MV-4-11 (cell line): ENCODE measurements around the gene PIKFYVE.
A peak's percentile ranks its signal among the peaks of the same experiment; 100 is the strongest.
"Not testable (repeated sequence)": the region's sequence is repeated elsewhere in the genome, so short reads cannot be mapped to it uniquely, and the experiment has no call there.

Source experiments
- DNase-seq: peaks from one replicate; lab custom pipeline; 2025; lab: John Stamatoyannopoulos, UW

The PIKFYVE gene

DNA sequence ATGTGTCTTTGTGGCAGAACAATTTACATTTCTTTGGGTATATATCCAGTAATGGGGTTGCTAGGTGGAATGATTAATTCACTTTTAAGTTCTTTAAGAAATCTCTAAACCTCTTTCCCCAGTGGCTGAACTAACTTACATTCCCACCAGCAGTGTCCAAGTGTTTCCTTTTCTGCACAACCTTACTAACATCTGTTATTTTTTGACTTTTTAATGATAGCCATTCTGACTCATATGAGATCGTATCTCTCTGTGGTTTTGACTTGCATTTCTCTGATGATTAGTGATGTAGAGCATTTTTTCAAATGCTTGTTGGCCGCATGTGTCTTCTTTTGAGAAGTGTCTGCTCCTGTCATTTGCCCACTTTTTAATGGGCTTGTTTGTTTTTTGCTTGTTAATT is 97.4 kb downstream of the PIKFYVE start:
- peak; percentile 11 for DNase-seq

DNA sequence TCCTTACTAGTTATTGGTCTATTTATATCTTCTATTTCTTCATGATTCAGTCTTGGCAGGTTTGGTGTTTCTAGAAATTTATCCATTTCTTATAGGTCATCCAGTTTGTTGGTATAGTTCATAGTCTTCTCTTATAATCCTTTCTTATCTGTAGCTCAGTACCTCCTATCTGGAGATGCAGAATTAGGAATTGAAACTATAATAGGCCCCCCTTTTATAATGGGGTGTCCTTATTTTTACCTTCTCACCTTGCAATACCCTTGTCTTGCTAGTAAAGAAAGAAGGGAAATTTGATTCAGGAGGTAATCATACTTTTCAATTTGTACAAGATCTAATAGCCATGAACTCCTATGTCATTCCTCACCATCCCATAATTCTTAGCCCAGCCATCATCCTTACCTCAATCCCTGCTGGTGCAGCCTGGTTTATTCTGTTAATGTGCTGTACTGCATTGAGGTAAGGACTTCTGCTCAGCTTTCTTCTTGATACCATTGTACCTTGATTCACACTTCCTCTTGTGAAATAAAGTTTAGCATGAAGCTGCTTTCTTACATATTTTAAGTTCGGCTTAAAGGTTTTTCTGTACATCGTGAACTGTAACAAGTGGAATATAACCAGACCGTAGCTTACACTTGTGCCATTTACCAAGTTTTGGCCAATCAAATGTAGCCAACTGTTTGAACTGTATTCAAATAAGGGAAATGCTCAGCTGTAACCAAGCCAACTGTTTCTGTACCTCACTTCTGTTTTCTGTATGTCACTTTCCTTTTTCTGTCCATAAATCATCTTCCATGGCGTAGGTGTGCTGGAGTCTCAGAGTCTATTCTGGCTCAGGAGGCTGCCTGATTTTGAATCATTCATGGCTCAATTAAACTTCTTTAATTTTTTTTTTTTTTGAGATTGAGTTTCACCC is 100.4 kb downstream of the PIKFYVE start:
- DNase-seq = peak; percentile 77

DNA sequence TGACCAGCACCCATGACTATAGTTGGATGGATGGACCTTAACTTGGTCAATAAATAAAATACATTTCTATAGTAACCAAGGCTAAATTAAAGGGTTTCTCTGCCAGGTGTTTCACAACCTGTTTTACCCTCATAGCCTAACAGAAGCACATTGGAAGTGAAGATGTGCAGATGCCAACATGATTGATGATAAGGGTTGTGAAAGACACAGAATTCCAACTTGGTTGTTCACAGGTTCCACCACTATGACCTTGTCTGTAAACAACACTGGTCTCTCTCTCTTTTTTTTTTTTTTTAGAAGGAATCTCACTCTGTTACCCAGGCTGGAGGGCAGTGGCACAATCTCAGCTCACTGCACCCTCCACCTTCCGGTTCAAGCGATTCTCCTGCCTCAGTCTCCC is 103.0 kb downstream of the PIKFYVE start:
- no peak for DNase-seq

DNA sequence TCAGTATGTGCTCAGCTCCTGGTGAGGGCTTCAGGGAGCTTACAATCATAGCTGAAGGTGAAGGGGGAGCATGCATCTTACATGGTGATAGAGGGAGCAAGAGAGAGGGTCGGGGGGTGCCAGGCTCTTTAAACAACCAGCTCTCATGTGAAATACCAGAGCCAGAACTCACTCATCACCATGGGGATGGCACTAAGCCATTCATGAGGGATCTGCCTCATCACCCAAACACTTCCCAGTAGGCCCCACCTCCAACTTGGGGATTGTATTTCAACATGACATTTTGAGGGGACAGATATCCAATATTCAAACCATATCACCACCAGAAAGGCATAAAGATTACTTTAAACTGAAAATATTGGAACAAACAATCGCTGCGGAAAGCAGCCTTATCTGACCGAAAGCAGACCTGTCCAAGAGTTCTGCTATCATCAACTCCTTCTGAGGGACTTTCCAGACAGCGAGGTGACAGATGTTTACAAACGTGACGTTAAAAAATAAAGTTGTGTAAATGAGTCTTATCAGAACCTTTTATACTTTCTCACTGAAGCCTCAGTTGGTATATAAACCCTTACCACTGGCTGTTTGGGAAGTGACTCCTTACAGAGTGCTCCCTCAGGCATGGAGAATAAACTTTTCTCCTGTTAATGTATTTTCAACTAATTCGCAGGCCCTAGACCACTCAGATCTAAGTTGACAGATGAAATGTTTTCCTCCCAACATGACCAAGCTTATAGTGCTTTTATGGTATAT is 105.0 kb downstream of the PIKFYVE start:
- DNase-seq = no peak

DNA sequence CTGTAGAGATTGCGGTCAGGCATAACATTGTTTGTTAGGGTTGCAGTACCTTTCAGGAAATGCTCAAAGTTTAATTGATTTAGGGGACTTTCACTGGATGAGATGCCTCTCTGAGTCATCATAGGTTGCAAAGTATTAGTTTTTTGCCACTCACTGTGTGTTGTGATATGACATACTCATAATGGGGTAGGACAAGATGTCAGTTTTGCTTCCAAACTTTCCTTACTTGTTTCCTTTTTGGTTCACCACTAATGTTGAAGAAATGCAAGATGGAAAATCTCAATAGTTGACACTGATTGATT is 105.5 kb downstream of the PIKFYVE start:
- DNase-seq = no peak

DNA sequence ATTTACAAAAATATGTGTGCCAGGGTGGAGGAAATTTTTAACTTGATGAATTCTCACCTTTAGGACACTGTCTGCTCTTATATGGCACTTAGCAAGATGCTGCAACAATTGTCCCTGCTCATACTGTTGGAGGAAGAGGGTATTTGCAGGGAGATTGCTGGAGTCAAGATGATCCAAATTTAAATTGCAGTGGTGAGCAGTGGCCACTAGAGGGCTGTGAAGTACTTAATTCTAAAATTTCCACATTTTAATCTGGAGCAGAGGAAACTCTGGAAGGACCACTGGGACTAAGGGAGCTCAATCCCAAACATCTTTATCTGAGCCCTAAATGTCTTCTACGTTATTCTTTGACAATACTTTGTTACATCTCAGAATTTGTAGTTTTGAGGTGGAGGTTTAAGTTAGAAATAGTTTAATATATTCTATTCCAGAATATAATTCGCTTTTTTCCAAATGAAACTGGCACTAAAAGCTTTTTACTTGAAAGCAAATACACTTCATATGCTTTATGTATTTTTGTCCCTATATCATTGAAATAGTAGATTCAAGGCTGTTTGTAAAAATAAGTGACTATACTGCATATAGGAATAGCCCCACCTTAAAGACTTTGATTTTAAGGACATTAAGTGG is 107.5 kb downstream of the PIKFYVE start:
- DNase-seq = peak; percentile 39

DNA sequence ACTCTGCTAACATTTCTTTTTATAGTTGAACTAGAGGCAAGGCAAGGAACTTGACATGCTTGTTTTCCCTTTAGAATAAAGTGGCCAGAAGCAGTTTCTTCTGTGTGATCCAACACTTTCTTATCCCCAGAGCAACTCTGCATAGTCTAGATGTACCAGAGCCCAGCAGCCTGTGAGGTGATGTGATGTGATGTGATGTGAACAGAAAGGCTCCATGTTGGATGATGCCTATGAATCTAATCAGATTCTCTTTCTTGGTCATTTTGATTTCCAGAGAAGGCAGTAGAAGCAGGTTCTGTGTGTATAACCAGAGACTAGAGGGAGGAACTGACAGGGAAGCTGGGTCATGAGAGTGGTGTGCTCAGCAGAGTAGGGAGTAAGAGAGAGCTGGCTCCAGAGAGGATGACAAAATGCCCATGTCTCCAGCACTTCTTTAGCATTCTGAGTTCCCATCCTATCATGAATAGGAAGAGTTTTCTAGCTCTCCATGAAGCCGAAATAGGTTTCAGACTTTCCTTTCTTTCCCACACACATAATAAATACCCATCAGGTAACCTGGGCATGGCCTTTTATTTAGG is 109.5 kb downstream of the PIKFYVE start:
- DNase-seq = no peak

DNA sequence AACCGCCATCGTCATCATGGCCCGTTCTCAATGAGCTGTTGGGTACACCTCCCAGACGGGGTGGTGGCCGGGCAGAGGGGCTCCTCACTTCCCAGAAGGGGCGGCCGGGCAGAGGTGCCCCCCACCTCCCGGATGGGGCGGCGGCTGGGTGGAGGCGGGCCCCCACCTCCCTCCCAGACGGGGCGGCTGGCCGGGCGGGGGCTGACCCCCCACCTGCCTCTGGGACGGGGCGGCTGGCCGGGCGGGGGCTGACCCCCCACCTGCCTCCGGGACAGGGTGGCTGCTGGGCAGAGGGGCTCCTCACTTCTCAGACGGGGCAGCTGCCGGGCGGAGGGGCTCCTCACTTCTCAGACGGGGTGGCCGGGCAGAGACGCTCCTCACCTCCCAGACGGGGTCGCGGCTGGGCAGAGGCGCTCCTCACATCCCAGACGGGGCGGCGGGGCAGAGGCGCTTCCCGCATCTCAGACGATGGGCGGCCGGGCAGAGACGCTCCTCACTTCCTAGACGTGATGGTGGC is 111.3 kb downstream of the PIKFYVE start:
- DNase-seq = not testable (repeated sequence)

DNA sequence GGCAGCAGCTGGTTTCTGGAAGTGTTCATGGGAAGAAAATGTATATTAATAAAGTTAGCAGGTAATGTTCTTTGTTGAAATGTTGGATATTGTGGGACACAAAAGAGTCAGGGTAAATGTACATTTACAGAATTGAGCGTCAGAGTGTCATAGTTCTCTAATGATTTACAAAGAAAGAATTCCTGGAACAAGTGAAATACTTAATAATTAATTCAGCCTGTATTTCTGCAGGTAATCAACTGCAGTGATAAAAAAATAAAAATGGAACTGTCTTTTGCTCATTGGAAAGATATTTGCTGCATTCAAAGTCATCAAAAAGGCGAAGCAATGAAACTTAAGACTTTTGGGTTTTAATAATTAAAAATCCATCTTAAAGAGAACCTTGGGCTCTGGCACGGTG is 113.1 kb downstream of the PIKFYVE start:
- DNase-seq = no peak

DNA sequence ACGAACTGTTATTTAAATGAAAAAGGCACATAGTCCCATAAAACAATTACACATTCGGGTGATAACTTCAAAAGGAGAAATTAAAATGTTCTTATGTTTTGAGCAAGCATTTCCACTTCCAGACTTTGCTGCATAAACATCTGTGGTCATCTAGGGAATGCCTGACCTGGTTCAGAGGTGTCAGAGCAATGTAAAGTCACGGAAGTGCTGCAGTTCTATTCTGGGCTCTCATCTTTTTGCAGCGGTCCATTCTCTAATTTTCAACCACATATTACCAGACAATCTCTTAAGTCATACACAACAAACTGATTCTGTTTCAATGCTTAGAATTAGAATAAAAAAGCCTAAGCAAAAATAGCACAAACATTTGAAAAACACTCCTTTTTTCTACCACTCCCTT is 118.6 kb downstream of the PIKFYVE start:
- DNase-seq = no peak

DNA sequence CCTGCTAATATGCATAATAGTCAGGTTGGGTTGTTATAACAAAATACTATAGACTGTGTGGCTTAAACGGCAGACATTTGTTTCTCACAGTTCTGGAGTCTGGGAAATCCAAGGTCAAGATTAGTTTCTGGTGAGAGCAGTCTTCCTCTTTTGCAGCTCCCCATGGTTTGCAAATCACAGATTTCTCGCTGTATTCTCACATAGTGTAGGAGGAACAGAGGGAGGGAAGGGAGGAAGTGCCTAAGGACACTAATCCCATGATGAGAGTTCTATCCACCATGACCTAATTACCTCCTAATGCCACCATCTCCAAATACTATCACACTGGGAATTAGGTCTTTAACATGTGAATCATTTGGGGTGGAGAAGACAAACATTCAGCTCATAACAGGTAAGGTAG is 120.5 kb downstream of the PIKFYVE start:
- no peak for DNase-seq

DNA sequence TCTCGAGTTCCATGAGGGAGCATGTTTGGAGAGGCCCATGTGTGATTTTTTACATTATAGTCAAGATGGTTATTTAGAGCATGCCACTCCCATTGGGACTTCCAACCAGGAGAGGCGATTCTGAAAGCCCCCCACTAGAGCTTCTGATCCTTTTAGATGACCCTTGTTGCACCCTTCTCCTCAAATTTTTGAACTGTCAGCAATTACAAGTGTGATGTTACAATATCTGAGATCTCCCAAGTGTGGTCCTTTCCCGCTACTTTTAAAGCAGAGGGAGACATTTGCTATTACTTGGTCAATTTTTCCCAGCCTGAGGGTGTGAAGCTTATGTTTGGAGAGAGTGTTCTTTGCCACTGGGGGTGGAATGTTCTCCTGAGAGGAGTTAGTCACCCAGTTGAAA is 123.9 kb downstream of the PIKFYVE start:
- DNase-seq = no peak

DNA sequence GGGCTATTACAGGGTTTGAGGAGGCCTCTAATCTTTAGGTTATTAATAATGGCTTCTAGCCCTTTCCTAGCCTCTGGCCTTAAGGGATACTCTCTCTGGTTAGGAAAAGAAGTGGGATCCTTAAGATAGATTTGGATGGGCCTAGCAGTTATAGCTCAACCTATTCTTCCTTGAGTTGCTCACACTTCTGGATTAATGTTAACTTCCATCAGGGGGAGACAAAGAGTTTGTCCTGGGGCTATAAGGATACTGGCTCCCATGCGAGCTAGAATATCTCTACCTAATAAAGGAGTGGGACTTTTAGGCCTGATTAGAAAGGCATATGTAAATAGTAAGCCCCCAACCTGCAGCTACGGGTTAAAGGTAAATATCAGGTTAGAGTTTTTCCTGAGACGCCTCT is 126.2 kb downstream of the PIKFYVE start:
- DNase-seq = no peak

DNA sequence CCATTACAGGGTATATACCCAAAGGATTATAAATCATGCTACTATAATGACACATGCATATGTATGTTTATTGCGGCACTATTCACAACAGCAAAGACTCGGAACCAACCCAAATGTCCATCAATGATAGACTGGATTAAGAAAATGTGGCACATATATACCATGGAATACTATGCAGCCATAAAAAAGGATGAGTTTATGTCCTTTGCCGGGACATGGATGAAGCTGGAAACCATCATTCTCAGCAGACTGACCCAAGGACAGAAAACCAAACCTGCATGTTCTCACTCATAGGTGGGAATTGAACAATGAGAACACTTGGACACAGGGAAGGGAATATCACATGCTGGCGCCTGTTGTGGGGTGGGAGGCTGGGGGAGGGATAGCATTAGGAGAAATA is 130.7 kb downstream of the PIKFYVE start:
- not testable (repeated sequence) for DNase-seq

DNA sequence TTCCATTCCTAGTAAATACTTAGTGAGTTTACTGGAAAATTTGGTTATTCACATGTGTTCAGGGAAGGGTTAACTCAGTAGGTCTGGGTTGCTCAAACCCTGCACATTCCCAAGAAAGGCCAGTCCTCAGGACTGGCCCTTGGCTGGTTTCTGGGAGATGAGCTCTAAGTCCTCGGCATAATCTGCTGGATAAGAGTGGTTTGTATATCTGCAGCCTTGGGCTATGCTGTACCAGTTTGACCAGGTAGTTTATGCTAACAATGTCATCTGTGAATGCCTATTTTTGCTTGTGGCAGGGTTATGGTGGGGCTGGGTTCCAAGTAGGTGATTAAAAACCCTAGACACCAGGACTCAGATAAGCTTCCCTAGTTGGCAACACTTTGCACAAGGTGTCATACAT is 133.1 kb downstream of the PIKFYVE start:
- DNase-seq = no peak

DNA sequence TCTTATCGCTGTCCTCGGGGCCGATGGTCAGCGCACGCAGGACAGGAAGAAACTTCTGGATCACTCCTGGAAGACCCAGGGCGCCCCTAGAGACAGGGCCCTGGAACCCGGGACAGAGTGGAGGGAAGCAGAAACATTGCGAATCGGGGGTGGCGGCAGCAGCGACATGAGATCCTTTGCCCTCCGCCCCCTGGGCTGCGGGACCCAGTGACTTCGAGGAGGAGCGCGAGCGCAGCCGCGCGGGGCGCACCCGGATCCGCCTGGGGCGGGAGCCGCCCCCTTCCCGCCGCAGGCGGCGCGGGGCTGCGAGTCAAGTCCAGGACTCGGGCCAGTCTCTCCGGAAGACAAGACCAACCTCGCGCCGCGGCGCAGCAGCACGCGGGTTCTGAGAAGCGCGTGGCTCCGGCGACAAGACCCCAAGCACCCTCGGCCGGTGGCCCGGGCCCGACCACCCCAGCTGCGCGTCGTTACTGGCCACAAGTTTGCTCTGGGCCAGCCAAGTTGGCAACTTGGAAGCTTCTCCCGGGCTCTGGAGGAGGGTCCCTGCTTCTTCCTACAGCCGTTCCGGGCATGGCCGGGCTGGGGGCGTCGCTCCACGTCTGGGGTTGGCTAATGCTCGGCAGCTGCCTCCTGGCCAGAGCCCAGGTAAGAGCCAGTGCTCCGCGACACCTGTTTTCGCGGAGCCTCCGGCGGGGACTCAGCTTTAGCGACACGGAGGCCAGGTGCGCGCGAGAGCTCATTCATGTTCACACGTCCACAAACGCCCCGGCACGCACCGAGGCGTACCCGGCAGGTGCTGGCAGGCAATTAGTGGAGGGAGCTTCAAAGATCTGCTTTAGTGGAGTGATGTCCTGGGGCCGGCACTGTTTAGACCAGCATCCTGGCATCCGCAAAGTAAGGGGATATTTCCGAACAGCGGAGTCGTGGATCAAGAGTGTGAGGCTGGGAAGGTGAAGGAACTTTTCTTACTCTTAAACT is 140.7 kb downstream of the PIKFYVE start, which contains the start of gene PTH2R:
Gene PTH2R, plus strand, starts transcription at position 319 of the 978 bp plus-strand sequence. Its CDS starts 252 bp downstream, at position 571.
- DNase-seq = no peak

DNA sequence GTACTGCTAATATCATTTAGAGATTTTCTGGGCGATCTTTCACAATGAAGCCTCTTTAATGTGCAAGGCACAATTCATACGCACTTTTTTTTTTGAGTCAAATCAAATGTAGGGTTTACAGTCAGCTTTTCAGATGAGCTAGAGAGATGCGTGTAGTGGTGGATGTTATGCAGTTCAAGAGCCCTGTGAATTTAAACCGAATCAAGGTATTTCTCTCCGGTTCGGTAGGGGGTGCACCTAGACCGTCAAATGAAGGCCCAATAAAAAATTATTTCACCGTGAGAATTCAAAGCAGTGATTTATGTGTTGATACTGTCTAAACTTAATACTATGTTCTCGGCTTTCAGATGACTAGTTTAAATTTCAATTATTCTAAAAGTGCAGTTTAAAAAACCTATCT is 141.6 kb downstream of the PIKFYVE start:
- DNase-seq = no peak
